ENCODE data around the gene FGD4. TPM values are rescaled to one million over a fixed set of nuclear protein-coding genes. Genes with fewer than 3 reads are reported as not detected.
"Not testable (repeated sequence)": the region's sequence is repeated elsewhere in the genome, so short reads cannot be mapped to it uniquely, and the experiment has no call there.

FGD4 gene
- total RNA-seq, 2 donors from 2014 or later = 24.3 to 49.3 TPM

- no peaks in the 10 kb centered on the region for H3K27me3 ChIP-seq (replicated peaks; ENCODE audit: insufficient read depth)
- H3K9me3 ChIP-seq = no peaks in the 10 kb centered on the region
- H3K4me3 ChIP-seq = no peak overlapping the region
- no peaks in the 10 kb centered on the region for H3K4me1 ChIP-seq (replicated peaks)
- peak overlapping the region in 1 of 2 donors; percentile 7 for H3K27ac ChIP-seq
- no peaks in the 10 kb centered on the region for H3K36me3 ChIP-seq
- DNase-seq (ENCODE audit: low spot score) = no peak
- TF ChIP-seq POLR2A (IDR thresholded peaks at IDR 0.05) (no peak), POLR2AphosphoS5 (IDR thresholded peaks at IDR 0.05) (no peak), CTCF (IDR thresholded peaks at IDR 0.05) (no peak)
- intact Hi-C loops (cut with DNase I) = no loop called here
- WGBS = 58% methylated on average over 5 of the region's 5 CpGs
Measured at GRCh38 chr12:32522331-32523221, 123.2 kb downstream of the FGD4 start.

- 90% methylated on average over 15 of the region's 20 CpGs for WGBS
- intact Hi-C loops (cut with DNase I); H3K27ac ChIP-seq; DNase-seq (ENCODE audit: low spot score); H3K36me3 ChIP-seq; H3K4me3 ChIP-seq; H3K4me1 ChIP-seq (replicated peaks); H3K27me3 ChIP-seq (replicated peaks; ENCODE audit: insufficient read depth); H3K9me3 ChIP-seq: not testable (repeated sequence)
Measured at GRCh38 chr12:32525802-32526201, 126.4 kb downstream of the FGD4 start.

- H3K36me3 ChIP-seq = not testable (repeated sequence)
Measured at GRCh38 chr12:32526343-32526742, 127.0 kb downstream of the FGD4 start.

GRCh38 chr12:32532422-32532821 lies 133.1 kb downstream of the FGD4 start:
- Histone ChIP-seq H3K27ac (peak overlapping the region in 1 of 2 donors; percentile 53), H3K27me3 (replicated peaks; ENCODE audit: insufficient read depth) (no peaks in the 10 kb centered on the region), H3K36me3 (no peaks in the 10 kb centered on the region), H3K4me3 (no peak overlapping the region), H3K9me3 (no peaks in the 10 kb centered on the region), H3K4me1 (replicated peaks) (peaks cover 4% of the 10 kb centered on the region)
- no peak for DNase-seq (ENCODE audit: low spot score)
- TF ChIP-seq CTCF (IDR thresholded peaks at IDR 0.05) = no peak
- TF ChIP-seq POLR2A (IDR thresholded peaks at IDR 0.05) = no peak
- no peak for TF ChIP-seq POLR2AphosphoS5 (IDR thresholded peaks at IDR 0.05)
- intact Hi-C loops (cut with DNase I) = no loop called here
- WGBS = 30% methylated on average over 1 of the region's 1 CpG

More at GRCh38 chr12:32526343-32526742, 127.0 kb downstream of the FGD4 start:
- H3K4me1 ChIP-seq (replicated peaks); intact Hi-C loops (cut with DNase I); H3K27me3 ChIP-seq (replicated peaks; ENCODE audit: insufficient read depth); H3K27ac ChIP-seq; DNase-seq (ENCODE audit: low spot score); H3K4me3 ChIP-seq; H3K9me3 ChIP-seq: not testable (repeated sequence)
- 95% methylated on average over 9 of the region's 9 CpGs for WGBS

- no peak for DNase-seq (ENCODE audit: low spot score)
- intact Hi-C loops (cut with DNase I) = no loop called here
Measured at GRCh38 chr12:32532951-32533350, 133.6 kb downstream of the FGD4 start.

GRCh38 chr12:32533506-32533905 lies 134.1 kb downstream of the FGD4 start:
- intact Hi-C loops (cut with DNase I) = not testable (repeated sequence)

More at GRCh38 chr12:32532951-32533350, 133.6 kb downstream of the FGD4 start:
- TF ChIP-seq CTCF (IDR thresholded peaks at IDR 0.05) = no peak
- TF ChIP-seq POLR2A (IDR thresholded peaks at IDR 0.05) = no peak
- no peak for TF ChIP-seq POLR2AphosphoS5 (IDR thresholded peaks at IDR 0.05)
- Histone ChIP-seq H3K36me3 (no peaks in the 10 kb centered on the region), H3K9me3 (no peaks in the 10 kb centered on the region), H3K27me3 (replicated peaks; ENCODE audit: insufficient read depth) (no peaks in the 10 kb centered on the region), H3K27ac (peak overlapping the region; percentile 53 to 64), H3K4me1 (replicated peaks) (peaks cover 4% of the 10 kb centered on the region), H3K4me3 (no peak overlapping the region)

More at GRCh38 chr12:32533506-32533905, 134.1 kb downstream of the FGD4 start:
- H3K4me1 ChIP-seq (replicated peaks); H3K27me3 ChIP-seq (replicated peaks; ENCODE audit: insufficient read depth); H3K36me3 ChIP-seq; DNase-seq (ENCODE audit: low spot score); H3K9me3 ChIP-seq: not testable (repeated sequence)
- WGBS = 81% methylated on average over 10 of the region's 10 CpGs
- H3K4me3 ChIP-seq = peak overlapping the region in 1 of 2 donors; percentile 34
- H3K27ac ChIP-seq = peak overlapping the region; percentile 53 to 64

All from prostate gland (tissue), 2 donors.